Kasumi-1 (cell line): ENCODE measurements around the gene CSNK1A1.
"Not testable (repeated sequence)": the region's sequence is repeated elsewhere in the genome, so short reads cannot be mapped to it uniquely, and the experiment has no call there.

Source experiments
- DNase-seq, 2 experiments: peaks; one replicate each; lab custom pipeline; 2025; lab: John Stamatoyannopoulos, UW

The CSNK1A1 gene

DNA sequence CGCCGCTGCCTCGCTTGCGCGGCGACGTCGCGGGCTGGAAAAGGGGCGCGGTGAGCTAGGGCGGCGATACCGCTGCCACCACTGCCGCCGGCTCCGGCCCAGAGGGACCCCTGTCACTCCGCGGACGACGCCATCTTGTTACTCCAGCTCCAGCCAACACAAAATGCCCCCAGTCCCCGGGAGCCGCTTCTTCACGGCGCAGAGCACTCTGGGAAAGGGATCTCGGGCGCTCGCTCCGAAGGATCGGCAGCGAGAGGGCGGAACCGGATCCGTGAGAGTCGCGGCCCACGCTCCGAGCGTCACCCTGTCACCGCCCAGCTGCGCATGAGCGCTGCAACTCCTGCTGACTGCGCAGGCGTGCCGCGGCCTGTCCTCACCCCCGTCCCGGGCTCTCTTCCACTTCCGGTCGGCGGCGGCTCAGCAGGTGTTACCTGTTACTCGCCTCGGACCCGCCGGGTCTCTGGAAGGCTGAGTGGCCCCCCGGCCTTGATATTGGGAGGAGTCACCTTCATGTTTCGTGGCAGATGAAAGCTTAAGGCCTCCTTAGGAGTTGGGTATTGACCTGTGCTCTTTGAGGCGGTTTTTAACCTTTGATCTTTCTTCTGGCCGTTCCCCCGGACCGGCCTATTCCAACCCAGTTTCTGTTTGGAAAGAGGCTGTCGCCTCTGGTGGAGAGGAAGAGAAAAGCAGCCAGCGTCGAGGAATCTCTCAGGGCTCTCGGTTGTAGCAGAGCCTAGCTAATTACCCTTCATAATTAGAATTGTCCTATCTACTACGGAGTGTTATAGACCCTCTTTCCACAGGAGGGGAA, at the start of gene CSNK1A1:
CSNK1A1 (minus strand) TSS at position 213 of the 811 bp plus-strand sequence. CDS start 475 bp downstream, outside the sequence.
- peak; percentile 97 to 98 for DNase-seq

GRCh38 chr5:149600932-149601331, 49.7 kb upstream of the CSNK1A1 start:
- no peak for DNase-seq

GRCh38 chr5:149599375-149599774, 48.1 kb upstream of the CSNK1A1 start:
- DNase-seq: no peak

DNA sequence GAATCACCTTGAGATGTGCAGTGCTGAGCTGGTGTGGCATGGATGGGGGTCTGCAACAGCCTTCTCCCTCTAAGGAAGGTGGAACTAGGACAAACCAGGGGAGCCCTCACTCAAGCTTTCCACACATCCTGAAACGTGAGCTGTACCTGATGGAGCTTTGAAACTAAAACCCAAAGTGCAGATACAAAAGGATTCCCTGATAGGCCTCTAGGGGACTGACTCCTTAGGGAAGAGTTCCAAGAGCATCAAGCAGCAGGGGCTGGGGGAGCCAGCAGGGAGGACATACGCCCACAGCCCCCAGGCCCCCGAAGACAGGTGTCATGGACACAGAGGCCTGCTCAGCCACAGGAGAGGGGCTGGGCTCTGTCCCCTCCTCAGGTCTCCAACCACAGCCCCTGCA, 47.7 kb upstream of the CSNK1A1 start:
- DNase-seq: no peak

DNA sequence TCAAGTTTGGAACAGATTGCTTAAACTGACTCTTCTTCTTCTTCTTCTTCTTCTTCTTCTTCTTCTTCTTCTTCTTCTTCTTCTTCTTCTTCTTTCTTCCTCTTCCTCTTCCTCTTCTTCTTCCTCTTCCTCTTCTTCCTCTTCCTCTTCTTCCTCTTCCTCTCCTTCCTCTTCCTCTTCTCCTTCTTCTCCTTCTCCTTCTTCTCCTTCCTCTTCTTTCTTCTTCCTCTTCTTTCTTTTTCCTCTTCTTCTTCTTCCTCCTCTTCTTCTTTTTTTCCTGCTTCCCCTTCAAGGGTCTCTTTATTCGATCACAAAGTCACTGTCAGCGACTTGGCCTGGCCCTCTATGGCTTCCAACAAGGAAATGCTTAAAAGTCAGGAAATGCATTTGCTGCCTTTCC, 47.0 kb upstream of the CSNK1A1 start:
- DNase-seq: not testable (repeated sequence)

DNA sequence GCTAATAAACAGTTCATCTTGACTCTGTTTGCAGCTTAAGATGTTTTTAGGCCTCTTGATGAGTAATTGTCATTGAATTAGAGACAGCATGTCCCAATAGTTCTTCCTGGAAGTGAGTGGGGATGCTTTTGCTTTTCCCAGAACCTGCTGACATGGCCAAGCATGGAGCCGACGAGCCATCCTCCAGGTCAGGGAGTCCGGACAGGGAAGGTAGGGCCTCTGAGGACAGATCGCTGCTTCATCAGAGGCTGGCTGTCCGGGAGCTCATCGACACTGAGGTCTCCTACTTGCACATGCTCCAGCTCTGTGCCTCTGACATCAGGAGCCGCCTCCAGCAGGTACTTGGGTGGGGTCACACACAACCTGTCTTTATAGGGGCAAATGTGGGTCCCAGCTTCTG, 46.4 kb upstream of the CSNK1A1 start:
- no peak for DNase-seq

- peak in 1 of 2 experiments; percentile 27 for DNase-seq
Measured at GRCh38 chr5:149596712-149597111, 45.5 kb upstream of the CSNK1A1 start.

GRCh38 chr5:149595105-149595504, 43.9 kb upstream of the CSNK1A1 start:
- DNase-seq: not testable (repeated sequence)

DNA sequence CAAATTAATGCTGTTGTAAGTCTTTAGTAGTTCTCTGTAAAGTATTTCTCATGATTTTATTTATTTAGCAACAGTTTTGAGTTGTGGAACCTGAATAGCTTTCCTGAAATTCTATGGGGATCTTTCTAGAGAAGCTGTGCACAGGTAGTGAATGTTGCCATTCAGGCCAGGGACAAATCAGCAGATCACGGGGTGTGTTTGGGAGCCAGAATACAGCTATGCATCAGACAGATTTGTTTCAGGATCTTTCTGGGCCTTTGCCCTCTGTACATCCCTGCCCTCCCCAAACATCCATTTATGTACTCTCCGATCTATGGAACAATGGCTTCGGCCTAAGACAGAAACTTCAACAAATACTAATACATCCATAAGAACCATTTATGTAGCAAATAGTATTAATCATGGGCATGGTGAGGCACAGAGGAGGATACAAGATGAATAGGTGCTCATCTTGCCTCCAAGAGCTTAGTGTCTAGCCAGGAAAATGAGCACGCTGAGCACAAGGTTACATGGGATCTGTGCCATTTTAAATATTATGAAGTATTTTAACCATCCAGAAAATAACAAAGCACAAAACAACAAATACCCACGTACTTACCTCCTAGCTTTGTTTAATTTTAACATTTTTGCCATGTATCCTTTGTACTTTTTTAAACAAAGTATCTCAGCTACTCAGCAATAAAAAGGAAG, 43.1 kb upstream of the CSNK1A1 start:
- DNase-seq: no peak

- DNase-seq: no peak
Measured at GRCh38 chr5:149593370-149593769, 42.1 kb upstream of the CSNK1A1 start.

DNA sequence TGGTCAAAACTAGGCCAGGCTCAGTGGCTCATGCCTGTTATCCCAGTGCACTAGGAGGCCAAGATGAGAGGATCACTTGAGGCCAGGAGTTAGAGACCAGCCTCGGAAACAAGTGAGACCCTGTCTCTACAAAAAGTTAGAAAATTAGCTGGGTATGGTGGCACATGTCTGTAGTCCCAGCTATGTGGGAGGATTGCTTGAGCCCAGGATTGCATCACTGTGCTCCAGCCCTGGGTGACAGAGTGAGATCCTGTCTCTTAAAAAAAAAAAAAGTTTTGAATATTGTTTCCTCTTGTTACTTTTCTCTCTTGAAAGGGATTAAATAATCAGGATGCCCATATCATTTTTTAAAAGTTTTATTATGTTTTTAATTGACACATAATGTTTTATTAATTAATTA, 37.7 kb upstream of the CSNK1A1 start:
- no peak for DNase-seq

DNA sequence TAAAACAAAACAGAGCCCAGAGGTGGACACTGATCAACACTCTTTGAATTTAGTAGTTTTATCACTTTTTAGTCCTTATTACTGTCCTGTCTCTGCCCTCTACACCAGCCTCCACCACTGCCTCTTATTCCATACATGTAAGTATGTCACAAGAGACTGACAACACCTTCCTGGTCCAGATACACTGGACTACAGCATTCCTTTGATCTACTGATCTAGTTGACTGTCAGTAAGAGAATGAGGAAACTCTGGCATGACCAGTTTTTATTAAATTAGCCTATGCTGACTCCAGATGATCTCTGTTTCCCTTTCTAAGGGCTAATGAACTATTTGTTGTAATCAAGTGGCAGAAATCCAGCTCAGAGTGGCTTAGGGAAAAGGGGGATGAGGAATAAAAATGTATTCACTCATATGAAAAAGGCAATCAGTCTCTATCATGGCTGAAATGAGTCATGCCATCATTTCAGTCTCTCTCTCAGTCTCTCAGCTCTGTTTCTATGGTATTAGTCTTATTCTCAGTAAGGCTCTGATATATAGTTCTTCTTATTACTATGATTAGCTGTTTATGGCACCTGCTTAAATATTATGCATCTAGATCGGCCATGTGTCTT, 35.6 kb upstream of the CSNK1A1 start:
- DNase-seq: no peak

DNA sequence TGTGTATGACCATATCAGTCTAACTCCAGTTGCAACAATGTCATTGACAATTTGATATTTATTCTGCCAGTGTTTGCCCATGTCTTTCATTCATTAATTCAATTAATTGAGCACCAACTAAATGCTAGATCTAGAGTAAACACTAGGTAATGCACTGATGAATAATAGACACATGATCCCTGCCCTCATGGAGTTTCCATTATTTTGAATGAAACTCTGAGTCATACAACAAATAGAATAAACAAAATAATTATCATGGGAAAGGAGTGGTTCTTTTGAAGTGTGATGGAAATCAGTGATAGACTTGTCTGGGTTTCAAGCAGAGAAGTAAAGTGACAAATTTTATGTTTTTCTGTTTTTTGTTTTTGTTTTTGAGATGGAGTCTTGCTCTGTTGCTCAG, 34.7 kb upstream of the CSNK1A1 start:
- DNase-seq: no peak

- DNase-seq: peak; percentile 24 to 27
Measured at GRCh38 chr5:149584121-149584520, 32.9 kb upstream of the CSNK1A1 start.

GRCh38 chr5:149583394-149583793, 32.2 kb upstream of the CSNK1A1 start:
- no peak for DNase-seq

DNA sequence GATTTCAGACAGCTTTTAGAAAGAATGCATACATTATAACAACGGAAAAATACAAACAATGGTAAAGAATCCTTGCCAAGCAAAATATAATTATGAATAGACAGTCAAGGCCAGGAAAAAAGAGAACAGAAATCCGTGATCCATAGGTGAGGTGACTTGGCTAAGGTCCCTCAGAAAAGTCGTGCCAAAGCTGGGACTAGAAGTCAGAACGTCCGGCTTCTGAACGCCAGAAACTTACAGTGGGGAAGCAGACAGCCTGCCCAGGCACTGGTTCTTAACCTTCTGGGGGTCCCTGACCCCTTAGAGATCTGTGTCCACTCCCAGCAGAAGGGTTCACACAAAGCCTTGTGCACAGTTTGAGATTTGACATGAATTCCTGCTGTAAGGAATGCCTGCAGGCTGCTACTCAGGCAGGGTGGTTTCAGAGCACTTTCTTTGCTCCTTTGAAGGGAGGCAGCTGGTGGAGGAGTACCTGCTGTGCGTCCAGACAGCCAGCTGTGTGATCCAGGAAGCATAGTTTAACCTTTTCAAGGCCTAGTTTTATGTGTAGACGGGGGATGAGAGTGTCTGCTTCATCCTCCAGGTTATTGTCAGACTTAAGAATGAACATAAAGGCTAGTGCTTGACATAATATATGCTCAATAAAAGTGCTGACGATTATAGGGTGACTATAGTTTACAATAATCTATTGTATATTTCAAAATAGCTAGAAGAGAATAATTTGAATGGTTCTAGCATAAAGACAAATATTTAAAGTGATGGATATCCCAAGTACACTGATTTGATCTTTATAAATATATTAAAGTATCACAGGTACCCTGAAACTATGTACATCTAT, 30.9 kb upstream of the CSNK1A1 start:
- no peak for DNase-seq

DNA sequence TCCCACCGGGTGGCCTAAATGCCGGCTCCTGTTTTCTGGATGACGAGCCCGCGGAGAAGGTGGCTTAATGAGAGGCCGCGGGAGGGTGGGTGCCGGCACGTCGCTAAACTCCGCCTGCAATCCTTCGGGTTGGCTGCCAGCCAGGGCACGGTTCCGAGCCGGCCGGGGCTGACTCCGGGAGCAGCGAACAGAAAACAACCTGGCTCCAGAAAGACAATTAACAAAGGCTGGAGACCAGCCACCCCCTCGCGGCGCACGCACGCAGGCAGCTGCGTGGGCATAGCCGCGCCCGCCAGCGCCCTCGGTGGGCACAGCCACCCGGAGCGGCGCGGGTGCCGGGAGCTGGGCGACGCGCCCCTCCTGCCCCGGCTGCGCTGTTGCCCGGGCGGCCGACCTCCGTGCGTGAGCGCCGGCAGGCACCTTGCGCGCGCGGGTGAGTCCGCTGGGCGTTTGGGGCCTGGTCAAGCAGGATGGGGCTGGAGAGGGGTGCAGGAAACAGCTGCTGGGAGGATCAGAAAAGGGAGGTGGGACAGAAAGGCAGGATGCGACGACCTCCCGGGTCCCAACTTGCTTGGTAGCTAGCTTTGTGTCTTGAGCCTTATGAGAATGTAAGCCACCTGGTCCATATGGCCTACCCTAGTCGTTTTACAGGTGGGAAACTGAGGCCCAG, 30.1 kb upstream of the CSNK1A1 start, which contains the start of gene ARHGEF37:
ARHGEF37 (plus strand) TSS at position 307 of the 670 bp plus-strand sequence. CDS start 16,272 bp downstream, outside the sequence.
- DNase-seq: no peak

DNA sequence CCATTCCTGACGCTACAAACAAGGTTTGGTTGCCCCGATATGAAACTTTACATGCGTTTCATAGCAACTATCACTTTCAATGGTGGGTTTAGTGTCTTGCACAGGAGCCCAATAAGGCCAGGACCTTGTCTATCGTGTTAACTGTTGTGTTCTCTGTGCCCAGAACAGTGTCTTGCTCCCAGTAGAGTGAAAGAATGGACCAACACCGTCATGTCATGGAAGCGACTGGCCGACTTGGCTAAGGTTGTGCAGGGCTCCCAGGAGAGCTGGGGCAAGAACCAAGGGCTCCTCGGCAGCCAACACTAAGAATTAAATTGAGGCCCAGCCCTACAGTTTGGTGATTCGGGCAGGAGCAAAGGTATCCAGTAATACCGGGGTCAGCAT, 29.6 kb upstream of the CSNK1A1 start:
- no peak for DNase-seq

GRCh38 chr5:149578896-149579295, 27.7 kb upstream of the CSNK1A1 start:
- no peak for DNase-seq

- DNase-seq: no peak
Measured at GRCh38 chr5:149576021-149576420, 24.8 kb upstream of the CSNK1A1 start.

GRCh38 chr5:149575131-149575530, 23.9 kb upstream of the CSNK1A1 start:
- no peak for DNase-seq
